SH-SY5Y (cell line): Measurements from ENCODE around the gene LPCAT1.

ENCODE experiments used
- GATA2 ChIP-seq: IDR thresholded peaks from 2 replicates; pipeline ENCODE4 v1.6.1; 2011; ENCODE audit warnings: mild to moderate bottlenecking, low read depth, low read length
- GATA3 ChIP-seq: IDR thresholded peaks from 2 replicates; pipeline ENCODE4 v1.6.1; 2011; ENCODE audit warnings: low read depth, mild to moderate bottlenecking, low read length, moderate library complexity

GRCh38 chr5:1562599-1562998 is 38.8 kb upstream of the LPCAT1 start:
- TF ChIP-seq GATA3 (no peak), GATA2 (no peak)
